ENCODE results near the gene ZSWIM1.

The ZSWIM1 gene

GRCh38 chr20:45857114-45857881, 23.7 kb upstream of the ZSWIM1 start, which contains the start of the genes ACOT8 and ZSWIM3:
Gene ACOT8 (minus strand): TSS chr20:45857392. CDS start chr20:45857315, 77 bp downstream.
Gene ZSWIM3 (plus strand): TSS chr20:45857614. CDS start chr20:45857826, 212 bp downstream.
- DNase-seq (ENCODE audit: low read depth), result peak; percentile 100
- TF ChIP-seq CTCF (conservative IDR thresholded peaks at IDR 0.05; ENCODE audit: low read length), result no peak

GRCh38 chr20:45857882-45858216, 23.2 kb upstream of the ZSWIM1 start:
- peak overlapping the region; percentile 92 for H3K4me3 ChIP-seq (ENCODE audit: low read length)
- TF ChIP-seq CTCF (conservative IDR thresholded peaks at IDR 0.05; ENCODE audit: low read length), result no peak
- DNase-seq (ENCODE audit: low read depth), result no peak

More at GRCh38 chr20:45857114-45857881, 23.7 kb upstream of the ZSWIM1 start, which contains the start of the genes ACOT8 and ZSWIM3:
- H3K4me3 ChIP-seq (ENCODE audit: low read length), result peak within 1 kb of the TSS; percentile 92

- no peak for DNase-seq (ENCODE audit: low read depth)
- TF ChIP-seq CTCF (conservative IDR thresholded peaks at IDR 0.05; ENCODE audit: low read length), result no peak
- no peak overlapping the region for H3K4me3 ChIP-seq (ENCODE audit: low read length)
These were observed 21.1 kb upstream of the ZSWIM1 start for GRCh38 chr20:45859916-45860315.

GRCh38 chr20:45860560-45861220, 20.3 kb upstream of the ZSWIM1 start:
- H3K4me3 ChIP-seq (ENCODE audit: low read length), result no peak overlapping the region
- no peak for TF ChIP-seq CTCF (conservative IDR thresholded peaks at IDR 0.05; ENCODE audit: low read length)
- no peak for DNase-seq (ENCODE audit: low read depth)

- no peak for TF ChIP-seq CTCF (conservative IDR thresholded peaks at IDR 0.05; ENCODE audit: low read length)
- H3K4me3 ChIP-seq (ENCODE audit: low read length), result no peak overlapping the region
- no peak for DNase-seq (ENCODE audit: low read depth)
These were observed 19.6 kb upstream of the ZSWIM1 start for GRCh38 chr20:45861221-45862075.

DNA sequence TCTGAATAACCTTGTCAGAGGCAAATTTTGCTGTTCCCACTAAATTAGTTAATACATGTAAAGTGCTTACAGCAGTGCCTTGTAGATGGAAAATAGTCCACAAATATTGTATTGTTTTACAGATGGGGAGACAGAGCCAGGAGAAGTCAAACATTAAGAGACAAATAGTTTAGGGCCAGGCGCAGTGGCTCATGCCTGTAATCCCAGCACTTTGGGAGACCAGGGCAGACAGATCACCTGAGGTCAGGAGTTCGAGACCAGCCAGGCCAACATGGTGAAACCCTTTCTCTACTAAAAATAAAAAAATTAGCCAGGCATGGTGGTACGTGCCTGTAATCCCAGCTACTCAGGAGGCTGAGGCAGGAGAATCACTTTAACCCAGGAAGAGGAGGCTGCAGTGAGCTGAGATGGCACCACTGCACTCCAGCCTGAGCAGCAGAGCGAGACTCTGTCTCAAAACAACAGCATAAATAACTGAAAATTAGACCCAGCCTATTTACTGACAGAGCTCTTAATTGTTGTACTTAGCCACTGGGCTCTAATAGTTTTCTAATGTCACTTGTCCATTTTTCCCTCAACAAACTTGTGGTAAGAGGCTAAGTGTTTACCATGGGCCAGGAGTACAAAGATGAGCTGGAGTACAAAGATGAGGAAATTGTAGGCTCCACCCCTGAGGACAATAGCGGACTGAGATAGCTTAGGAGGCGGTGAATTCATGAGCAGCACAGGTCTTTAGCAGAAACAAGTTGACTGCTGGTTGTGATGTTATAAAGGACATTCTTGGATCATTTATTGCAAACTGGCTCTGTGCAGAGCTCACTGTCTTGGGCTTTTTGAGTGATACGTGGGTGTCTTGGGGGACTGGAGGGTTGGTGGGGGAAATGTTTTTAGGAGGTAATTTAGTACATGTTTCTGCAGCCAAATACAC, 17.2 kb upstream of the ZSWIM1 start:
- DNase-seq (ENCODE audit: low read depth), result no peak
- H3K4me3 ChIP-seq (ENCODE audit: low read length), result no peak overlapping the region
- TF ChIP-seq CTCF (conservative IDR thresholded peaks at IDR 0.05; ENCODE audit: low read length), result no peak
